H1 (cell line): ENCODE data around the gene PFKM. TPM values are rescaled to one million over a fixed set of nuclear protein-coding genes. Genes with fewer than 3 reads are reported as not detected.

Source experiments
- CTCF ChIA-PET: fragments of 300-600 bp; sonication (Branson Sonifier 250); formaldehyde crosslinking; loops from one replicate; lab custom pipeline; 2021; ENCODE audit not compliant: partially characterized antibody; lab: Charles Lee
- POLR2A ChIA-PET: fragments of 300-600 bp; sonication (Branson Sonifier 250); formaldehyde crosslinking; loops from one replicate; lab custom pipeline; 2021; ENCODE audit warnings: inconsistent platforms; ENCODE audit not compliant: partially characterized antibody; lab: Charles Lee
- DNase-seq, 2 experiments: peaks; one replicate each; pipeline versions ENCODE4 v3.0.0 to v3.0.0-alpha.2; 2010 to 2022; ENCODE audit warnings: low spot score in 2 of 2, low read depth in 1 of 2, mixed read lengths in 1 of 2
- FAIRE-seq: peaks from 2 replicates; lab custom pipeline; 2011; peaks lifted over from hg19 to GRCh38; lab: Jason Lieb, UNC
- H2AFZ ChIP-seq: 2 replicates; pipeline ENCODE4 v1.8.1; 2012; ENCODE audit warnings: low read length, inconsistent platforms
- H2AK5ac ChIP-seq: 2 replicates; pipeline ENCODE4 v1.6.1; 2013; ENCODE audit warnings: low read depth, low read length
- H2BK120ac ChIP-seq: replicated peaks from 2 replicates; pipeline ENCODE3; 2013; ENCODE audit warnings: low read depth, low read length, inconsistent platforms
- H2BK12ac ChIP-seq: 2 replicates; pipeline ENCODE4 v1.6.1; 2013; ENCODE audit warnings: low read depth, low read length
- H2BK15ac ChIP-seq: 2 replicates; pipeline ENCODE4 v1.6.1; 2013; ENCODE audit warnings: low read length
- H2BK20ac ChIP-seq: 2 replicates; pipeline ENCODE4 v1.6.1; 2013; ENCODE audit warnings: low read length
- H2BK5ac ChIP-seq: 2 replicates; pipeline ENCODE4 v1.6.1; 2013; ENCODE audit warnings: low read depth, low read length
- H3K14ac ChIP-seq: 2 replicates; pipeline ENCODE4 v1.6.1; 2013; ENCODE audit warnings: inconsistent platforms; ENCODE audit not compliant: insufficient read length
- H3K18ac ChIP-seq: 2 replicates; pipeline ENCODE4 v1.6.1; 2013; ENCODE audit warnings: low read length; ENCODE audit errors: extremely low read depth
- H3K23ac ChIP-seq: 2 replicates; pipeline ENCODE4 v1.6.1; 2013; ENCODE audit warnings: inconsistent platforms; ENCODE audit not compliant: insufficient read length
- H3K23me2 ChIP-seq: 2 replicates; pipeline ENCODE4 v1.6.1; 2013; ENCODE audit warnings: low read depth, low read length
- H3K27ac ChIP-seq: 2 replicates; pipeline ENCODE4 v1.6.1; 2011; ENCODE audit warnings: low read depth, low read length, inconsistent platforms
- H3K27me3 ChIP-seq, 4 experiments: replicated peaks in 1 of 4; 1 replicate in 1 of 4; 2 replicates in 3 of 4; pipeline versions ENCODE4 v1.6.1 to v1.8.1; 2011 to 2013; ENCODE audit warnings: low read length in 3 of 4, mild to moderate bottlenecking in 3 of 4, inconsistent platforms in 2 of 4, mixed read lengths in 2 of 4, moderate library complexity in 1 of 4; ENCODE audit not compliant: control insufficient read depth in 3 of 4, insufficient read depth in 3 of 4; ENCODE audit errors: extremely low read depth in 1 of 4
- H3K36me3 ChIP-seq, 4 experiments: 2 replicates each; pipeline versions ENCODE4 v1.6.1 to v1.8.1; 2011 to 2013; ENCODE audit warnings: mild to moderate bottlenecking in 4 of 4, low read length in 3 of 4, moderate library complexity in 2 of 4, control low read depth in 1 of 4, inconsistent platforms in 1 of 4; ENCODE audit not compliant: insufficient read depth in 4 of 4, control insufficient read depth in 2 of 4
- H3K4ac ChIP-seq: replicated peaks from 2 replicates; pipeline ENCODE3; 2013; ENCODE audit warnings: low read length, low read depth, mixed read lengths, inconsistent platforms; ENCODE audit not compliant: insufficient read length
- H3K4me1 ChIP-seq, 4 experiments: replicated peaks in 1 of 4; 1 replicate in 1 of 4; 2 replicates in 3 of 4; pipeline versions ENCODE4 v1.6.1 to v1.8.1; 2011 to 2013; ENCODE audit warnings: low read length in 3 of 4, inconsistent platforms in 2 of 4, mixed read lengths in 1 of 4; ENCODE audit not compliant: insufficient read depth in 4 of 4, control insufficient read depth in 3 of 4
- H3K4me2 ChIP-seq, 2 experiments: 2 replicates each; pipeline versions ENCODE4 v1.6.1 to v1.8.1; 2011 to 2013; ENCODE audit warnings: low read depth in 2 of 2, low read length in 2 of 2, control low read depth in 1 of 2, inconsistent platforms in 1 of 2, mild to moderate bottlenecking in 1 of 2; ENCODE audit not compliant: insufficient read depth in 1 of 2
- H3K4me3 ChIP-seq, 4 experiments: fragments of 200-600, 300-600 bp in 1 of 4; sonication (generic), shearing (Covaris generic), sonication (Bioruptor Twin) in 1 of 4; 2 replicates each; pipeline versions ENCODE4 v1.5.1 to v1.8.1; 2011 to 2016; ENCODE audit warnings: low read length in 4 of 4, low read depth in 3 of 4, control low read depth in 2 of 4, inconsistent platforms in 2 of 4, mild to moderate bottlenecking in 2 of 4, mixed read lengths in 1 of 4, moderate library complexity in 1 of 4; ENCODE audit not compliant: insufficient read depth in 2 of 4; ENCODE audit errors: extremely low read depth in 1 of 4
- H3K56ac ChIP-seq: replicated peaks from 2 replicates; pipeline ENCODE3; 2013; ENCODE audit warnings: low read depth, mild to moderate bottlenecking, mixed read lengths, low read length, inconsistent platforms; ENCODE audit not compliant: insufficient read length
- H3K79me1 ChIP-seq: 2 replicates; pipeline ENCODE4 v1.6.1; 2013; ENCODE audit warnings: low read depth, low read length, control low read depth
- H3K79me2 ChIP-seq, 2 experiments: 2 replicates each; pipeline versions ENCODE4 v1.6.1 to v1.8.1; 2012 to 2013; ENCODE audit warnings: low read length in 2 of 2, mild to moderate bottlenecking in 2 of 2, inconsistent platforms in 1 of 2; ENCODE audit not compliant: insufficient read depth in 2 of 2, control insufficient read depth in 1 of 2
- H3K9ac ChIP-seq, 4 experiments: replicated peaks in 1 of 4; 1 replicate in 1 of 4; 2 replicates in 3 of 4; pipeline versions ENCODE4 v1.6.1 to v1.8.1; 2011 to 2013; ENCODE audit warnings: low read depth in 3 of 4, low read length in 3 of 4, control low read depth in 2 of 4, mild to moderate bottlenecking in 2 of 4, moderate library complexity in 2 of 4, inconsistent platforms in 1 of 4; ENCODE audit errors: extremely low read depth in 1 of 4
- H3K9me3 ChIP-seq, 2 experiments: 2 replicates each; pipeline versions ENCODE4 v1.6.1 to v1.8.1; 2012 to 2013; ENCODE audit warnings: mild to moderate bottlenecking in 2 of 2, moderate library complexity in 2 of 2, control low read depth in 1 of 2, inconsistent platforms in 1 of 2, low read depth in 1 of 2, low read length in 1 of 2, mixed read lengths in 1 of 2; ENCODE audit not compliant: insufficient read depth in 2 of 2
- H4K20me1 ChIP-seq, 2 experiments: replicated peaks in 1 of 2; 2 replicates each; pipeline versions ENCODE3 to v1.8.1; 2011 to 2013; ENCODE audit warnings: inconsistent platforms in 2 of 2, low read length in 2 of 2, mild to moderate bottlenecking in 1 of 2; ENCODE audit not compliant: insufficient read depth in 2 of 2, control insufficient read depth in 1 of 2
- H4K5ac ChIP-seq: 2 replicates; pipeline ENCODE4 v1.6.1; 2013; ENCODE audit warnings: low read length, low read depth, mixed read lengths, inconsistent platforms; ENCODE audit not compliant: insufficient read length
- H4K8ac ChIP-seq: 2 replicates; pipeline ENCODE4 v1.8.0; 2013; ENCODE audit warnings: mild to moderate bottlenecking, moderate library complexity, low read length, inconsistent platforms; ENCODE audit not compliant: insufficient read depth; ENCODE audit errors: extremely low read depth
- H4K91ac ChIP-seq: replicated peaks from 2 replicates; pipeline ENCODE3; 2013; ENCODE audit warnings: low read length, mixed read lengths, inconsistent platforms; ENCODE audit not compliant: insufficient read length
- CHD1 ChIP-seq: IDR thresholded peaks from 2 replicates; pipeline ENCODE4 v1.6.1; 2012; ENCODE audit warnings: low read depth, low read length, improper control_type of control experiment
- E2F6 ChIP-seq: IDR thresholded peaks from 2 replicates; pipeline ENCODE4 v1.6.1; 2012; ENCODE audit warnings: inconsistent platforms
- FOSL1 ChIP-seq: IDR thresholded peaks from 2 replicates; pipeline ENCODE4 v1.6.1; 2011; ENCODE audit warnings: mild to moderate bottlenecking, low read depth, low read length, moderate library complexity; ENCODE audit not compliant: insufficient read depth
- JUND ChIP-seq: IDR thresholded peaks from 2 replicates; pipeline ENCODE4 v1.6.1; 2011; ENCODE audit warnings: mild to moderate bottlenecking, improper control_type of control experiment, low read length
- WGBS, 2 experiments: shearing (Covaris generic) in 1 of 2; methylation state at CpG; one replicate each; pipeline versions ENCODE4 v1.1.6 to v1.1.7; 2013 to 2015; ENCODE audit warnings: low lambda C conversion rate in 2 of 2, mixed read lengths in 2 of 2, inconsistent platforms in 1 of 2, low coverage in 1 of 2, missing lambda C conversion rate in 1 of 2; ENCODE audit not compliant: insufficient replicate concordance in 2 of 2, insufficient coverage in 1 of 2, insufficient read length in 1 of 2; ENCODE audit errors: extremely low coverage in 1 of 2, missing lambda C conversion rate in 1 of 2; 5-methylcytosine and 5-hydroxymethylcytosine counted together
- polyA plus RNA-seq, 7 experiments: library from polyadenylated mRNA; depleted of rRNA in 3 of 7; stranded (reverse) in 5 of 7; unstranded in 2 of 7; fragments of >200 nt in 5 of 7; fragments of 200-250 nt in 2 of 7; gene quantifications; 1 replicate in 5 of 7; 2 replicates in 1 of 7; 4 replicates in 1 of 7; pipeline versions ENCODE4 v1.2.1 to v1.2.3, GENCODE V29; 2011 to 2013; ENCODE audit warnings: missing spikeins in 2 of 7, mixed read lengths in 2 of 7
- total RNA-seq: library from RNA; stranded (reverse); fragmentation: NEBNext Ultra II Directional; extraction: Animal tissue kit (Norgen Biotek cat#: 25700); gene quantifications from 2 replicates; pipeline ENCODE4 v1.2.1, GENCODE V29; 2021

Gene PFKM
- total and polyA plus RNA-seq, 2 of the 8 experiments (the other 6 are each of a cell fraction or from before 2014, with no cell fraction given): 62.6 to 106 TPM

- no peak overlapping the region for H3K23ac ChIP-seq
- no peak overlapping the region for H2BK20ac ChIP-seq
- peaks cover 0 to 17% (median 4%) of the 10 kb centered on the region in 4 experiments; a peak in 3 of 8 replicates for H3K36me3 ChIP-seq
- no peaks in the 10 kb centered on the region for H3K9me3 ChIP-seq
- H3K27me3 ChIP-seq: no peaks in the 10 kb centered on the region
- CTCF ChIA-PET: interaction anchor here (1.2 kb wide), 1 partner anchor 9 kb away, joined by 3 read pairs; no protein-coding TSS in a partner anchor
- H4K20me1 ChIP-seq: no peaks in the 10 kb centered on the region
- no peak overlapping the region for H3K14ac ChIP-seq
- H2BK15ac ChIP-seq: no peak overlapping the region
- H3K23me2 ChIP-seq: no peaks in the 10 kb centered on the region
- no peaks in the 10 kb centered on the region for H3K79me1 ChIP-seq
- H3K4me3 ChIP-seq: no peak overlapping the region
- no peak overlapping the region for H2BK12ac ChIP-seq
- no peak for FAIRE-seq
- DNase-seq: no peak
- H2AFZ ChIP-seq: no peak overlapping the region
- no peak overlapping the region for H3K27ac ChIP-seq
- no peaks in the 10 kb centered on the region for H3K79me2 ChIP-seq
- POLR2A ChIA-PET: no interaction called here
- TF ChIP-seq JUND: no peak
- no peak for TF ChIP-seq CHD1
- no peak for TF ChIP-seq FOSL1
- no peak for TF ChIP-seq E2F6
- no peak overlapping the region for H3K4me2 ChIP-seq
- H2BK120ac ChIP-seq: no peak overlapping the region
- WGBS, 2 experiments: 88% methylated on average over 5 of the region's 5 CpGs; no CpG with 5 or more reads in 1 of the 2 experiments
- H2AK5ac ChIP-seq: no peak overlapping the region
- no peak overlapping the region for H3K56ac ChIP-seq
- H2BK5ac ChIP-seq: no peak overlapping the region
- no peaks in the 10 kb centered on the region for H3K4me1 ChIP-seq
- H4K5ac ChIP-seq: no peak overlapping the region
- H4K8ac ChIP-seq: no peak overlapping the region
- H3K9ac ChIP-seq: no peak overlapping the region
- no peak overlapping the region for H4K91ac ChIP-seq
- H3K18ac ChIP-seq: no peak overlapping the region
- no peak overlapping the region for H3K4ac ChIP-seq
These were observed 38.9 kb upstream of the PFKM start for GRCh38 chr12:48080285-48080684.
